ENCODE measurements around the gene SYF2.

SYF2 gene

GRCh38 chr1:25208092-25208491 lies 24.2 kb downstream of the SYF2 start:
- TF ChIP-seq CTCF (IDR thresholded peaks at IDR 0.05; ENCODE audit: insufficient read depth, low read length, poor library complexity, severe bottlenecking), result no peak
- Histone ChIP-seq H3K4me3 (replicated peaks; ENCODE audit: low read depth, low read length) (no peak overlapping the region), H3K27me3 (replicated peaks; ENCODE audit: control insufficient read depth, insufficient read depth, low read length) (peaks cover 1% of the 10 kb centered on the region; the same call in 1 of the 2 replicates), H3K36me3 (ENCODE audit: control insufficient read depth, insufficient read depth, low read length) (no peaks in the 10 kb centered on the region)
- DNase-seq (ENCODE audit: extremely low read depth, insufficient read length), result no peak

- H3K27me3 ChIP-seq (replicated peaks; ENCODE audit: control insufficient read depth, insufficient read depth, low read length), result peaks cover 1% of the 10 kb centered on the region; the same call in 1 of the 2 replicates
- H3K4me3 ChIP-seq (replicated peaks; ENCODE audit: low read depth, low read length), result no peak overlapping the region
- DNase-seq (ENCODE audit: extremely low read depth, insufficient read length), result no peak
- H3K36me3 ChIP-seq (ENCODE audit: control insufficient read depth, insufficient read depth, low read length), result no peaks in the 10 kb centered on the region
- TF ChIP-seq CTCF (IDR thresholded peaks at IDR 0.05; ENCODE audit: insufficient read depth, low read length, poor library complexity, severe bottlenecking), result no peak
These were observed 26.1 kb downstream of the SYF2 start for GRCh38 chr1:25206201-25206600.

- no peaks in the 10 kb centered on the region for H3K36me3 ChIP-seq (ENCODE audit: control insufficient read depth, insufficient read depth, low read length)
- no peak overlapping the region for H3K4me3 ChIP-seq (replicated peaks; ENCODE audit: low read depth, low read length)
- no peak for DNase-seq (ENCODE audit: extremely low read depth, insufficient read length)
- TF ChIP-seq CTCF (IDR thresholded peaks at IDR 0.05; ENCODE audit: insufficient read depth, low read length, poor library complexity, severe bottlenecking), result no peak
- H3K27me3 ChIP-seq (replicated peaks; ENCODE audit: control insufficient read depth, insufficient read depth, low read length), result peaks cover 1% of the 10 kb centered on the region; the same call in 1 of the 2 replicates
These were observed 26.5 kb downstream of the SYF2 start for GRCh38 chr1:25205786-25206185.

- no peaks in the 10 kb centered on the region for H3K27me3 ChIP-seq (replicated peaks; ENCODE audit: control insufficient read depth, insufficient read depth, low read length)
- peak; percentile 66 for TF ChIP-seq CTCF (IDR thresholded peaks at IDR 0.05; ENCODE audit: insufficient read depth, low read length, poor library complexity, severe bottlenecking)
- H3K36me3 ChIP-seq (ENCODE audit: control insufficient read depth, insufficient read depth, low read length), result no peaks in the 10 kb centered on the region
- no peak for DNase-seq (ENCODE audit: extremely low read depth, insufficient read length)
- no peak overlapping the region for H3K4me3 ChIP-seq (replicated peaks; ENCODE audit: low read depth, low read length)
These were observed 27.4 kb downstream of the SYF2 start for GRCh38 chr1:25204797-25205480.

GRCh38 chr1:25201006-25201405 lies 31.3 kb downstream of the SYF2 start:
- Histone ChIP-seq H3K27me3 (replicated peaks; ENCODE audit: control insufficient read depth, insufficient read depth, low read length) (no peaks in the 10 kb centered on the region), H3K4me3 (replicated peaks; ENCODE audit: low read depth, low read length) (no peak overlapping the region), H3K36me3 (ENCODE audit: control insufficient read depth, insufficient read depth, low read length) (no peaks in the 10 kb centered on the region)
- no peak for TF ChIP-seq CTCF (IDR thresholded peaks at IDR 0.05; ENCODE audit: insufficient read depth, low read length, poor library complexity, severe bottlenecking)
- DNase-seq (ENCODE audit: extremely low read depth, insufficient read length), result no peak

All from GM06990 (cell line).